ENCODE results near the gene TCAIM. TPM values are rescaled to one million over a fixed set of nuclear protein-coding genes. Genes with fewer than 3 reads are reported as not detected.
"Not testable (repeated sequence)": the region's sequence is repeated elsewhere in the genome, so short reads cannot be mapped to it uniquely, and the experiment has no call there.

Gene TCAIM
- total and polyA plus RNA-seq, 4 donors = 13.3 to 26.0 (median 23.0) TPM

- WGBS, 2 donors = 3 to 6% methylated on average over 5 of the region's 5 CpGs
- intact Hi-C loops (cut with DNase I) = loop anchor here (1.0 to 10.0 kb wide), 5 partner anchors 12 to 640 kb away; partner anchors contain the start of genes EXOSC7 (in 1 of the 2), ZDHHC3 (in 1 of the 2) and ZNF445 (in 1 of the 2)
Measured at GRCh38 chr3:44337248-44337785, 1.2 kb upstream of the TCAIM start.

GRCh38 chr3:44338828-44339127 is 212 bp downstream of the TCAIM start:
- peaks cover 0 to 4% of the 10 kb centered on the region in 2 donors for H3K4me1 ChIP-seq (ENCODE audit: control insufficient read depth in 1 of 2, insufficient read depth in 2 of 2, low read length in 2 of 2)

More at GRCh38 chr3:44337248-44337785, 1.2 kb upstream of the TCAIM start:
- Histone ChIP-seq H3K9me3 (ENCODE audit: control insufficient read depth, low read length) (no peaks in the 10 kb centered on the region), H3K4me1 (ENCODE audit: control insufficient read depth in 1 of 2, insufficient read depth in 2 of 2, low read length in 2 of 2) (peaks cover 0 to 4% of the 10 kb centered on the region in 2 donors), H3K4me3 (ENCODE audit: low read length in 2 of 2) (peak overlapping the region; percentile 28 to 63), H3K27ac (ENCODE audit: low read depth in 1 of 2, low read length in 2 of 2) (peak overlapping the region in 1 of 2 donors; percentile 11), H3K36me3 (ENCODE audit: control insufficient read depth in 1 of 2, insufficient read depth in 2 of 2, low read length in 1 of 2) (no peaks in the 10 kb centered on the region), H3K27me3 (ENCODE audit: control insufficient read depth in 1 of 2, insufficient read depth in 2 of 2, low read length in 1 of 2) (no peaks in the 10 kb centered on the region)
- ATAC-seq (ENCODE audit: low FRiP score) (no peak), DNase-seq (no peak)

GRCh38 chr3:44339181-44340057 is 853 bp downstream of the TCAIM start:
- WGBS, 2 donors = 4 to 9% methylated on average over 11 of the region's 11 CpGs
- H3K36me3 ChIP-seq (ENCODE audit: control insufficient read depth in 1 of 2, insufficient read depth in 2 of 2, low read length in 1 of 2) = no peaks in the 10 kb centered on the region
- H3K27ac ChIP-seq (ENCODE audit: low read depth in 1 of 2, low read length in 2 of 2) = peak overlapping the region; percentile 48 to 60
- ATAC-seq (ENCODE audit: low FRiP score) = no peak
- no peak for DNase-seq
- H3K4me1 ChIP-seq (ENCODE audit: control insufficient read depth in 1 of 2, insufficient read depth in 2 of 2, low read length in 2 of 2) = peaks cover 0 to 4% of the 10 kb centered on the region in 2 donors
- peak overlapping the region; percentile 63 to 83 for H3K4me3 ChIP-seq (ENCODE audit: low read length in 2 of 2)
- H3K9me3 ChIP-seq (ENCODE audit: control insufficient read depth, low read length) = no peaks in the 10 kb centered on the region
- intact Hi-C loops (cut with DNase I) = loop anchor here (5.0 to 10.0 kb wide), 4 partner anchors 103 to 638 kb away; partner anchors contain the start of genes EXOSC7 (in 1 of the 2), ZDHHC3 (in 1 of the 2) and ZNF445 (in 1 of the 2)
- H3K27me3 ChIP-seq (ENCODE audit: control insufficient read depth in 1 of 2, insufficient read depth in 2 of 2, low read length in 1 of 2) = no peaks in the 10 kb centered on the region

More at GRCh38 chr3:44338828-44339127, 212 bp downstream of the TCAIM start:
- H3K4me3 ChIP-seq (ENCODE audit: low read length in 2 of 2) = peak overlapping the region; percentile 32 to 63
- H3K27me3 ChIP-seq (ENCODE audit: control insufficient read depth in 1 of 2, insufficient read depth in 2 of 2, low read length in 1 of 2) = no peaks in the 10 kb centered on the region
- H3K36me3 ChIP-seq (ENCODE audit: control insufficient read depth in 1 of 2, insufficient read depth in 2 of 2, low read length in 1 of 2) = no peaks in the 10 kb centered on the region
- DNase-seq = no peak
- H3K27ac ChIP-seq (ENCODE audit: low read depth in 1 of 2, low read length in 2 of 2) = peak overlapping the region in 1 of 2 donors; percentile 93
- WGBS, 2 donors = 0 to 1% methylated on average over 15 of the region's 15 CpGs
- no peak for ATAC-seq (ENCODE audit: low FRiP score)
- intact Hi-C loops (cut with DNase I) = loop anchor here (5.0 to 10.0 kb wide), 4 partner anchors 104 to 639 kb away; partner anchors contain the start of genes EXOSC7 (in 1 of the 2), ZDHHC3 (in 1 of the 2) and ZNF445 (in 1 of the 2)
- no peaks in the 10 kb centered on the region for H3K9me3 ChIP-seq (ENCODE audit: control insufficient read depth, low read length)

GRCh38 chr3:44340058-44340395 is 1.5 kb downstream of the TCAIM start:
- ATAC-seq (ENCODE audit: low FRiP score) (no peak), DNase-seq (no peak)
- peak overlapping the region; percentile 56 to 60 for H3K27ac ChIP-seq (ENCODE audit: low read depth in 1 of 2, low read length in 2 of 2)
- H3K4me1 ChIP-seq (ENCODE audit: control insufficient read depth in 1 of 2, insufficient read depth in 2 of 2, low read length in 2 of 2) = peaks cover 0 to 4% of the 10 kb centered on the region in 2 donors
- peak overlapping the region; percentile 63 to 83 for H3K4me3 ChIP-seq (ENCODE audit: low read length in 2 of 2)
- H3K36me3 ChIP-seq (ENCODE audit: control insufficient read depth in 1 of 2, insufficient read depth in 2 of 2, low read length in 1 of 2) = no peaks in the 10 kb centered on the region
- intact Hi-C loops (cut with DNase I) = no loop called here
- H3K27me3 ChIP-seq (ENCODE audit: control insufficient read depth in 1 of 2, insufficient read depth in 2 of 2, low read length in 1 of 2) = no peaks in the 10 kb centered on the region
- no peaks in the 10 kb centered on the region for H3K9me3 ChIP-seq (ENCODE audit: control insufficient read depth, low read length)
- 51 to 58% methylated on average over 3 of the region's 3 CpGs for WGBS, 2 donors

GRCh38 chr3:44342176-44342790 is 3.7 kb downstream of the TCAIM start:
- intact Hi-C loops (cut with DNase I) = no loop called here
- WGBS, 2 donors = 6 to 7% methylated on average over 1 of the region's 1 CpG
- H3K27ac ChIP-seq (ENCODE audit: low read depth in 1 of 2, low read length in 2 of 2) = no peak overlapping the region
- no peaks in the 10 kb centered on the region for H3K36me3 ChIP-seq (ENCODE audit: control insufficient read depth in 1 of 2, insufficient read depth in 2 of 2, low read length in 1 of 2)
- no peak for ATAC-seq (ENCODE audit: low FRiP score)
- no peaks in the 10 kb centered on the region for H3K9me3 ChIP-seq (ENCODE audit: control insufficient read depth, low read length)
- peaks cover 0 to 4% of the 10 kb centered on the region in 2 donors for H3K4me1 ChIP-seq (ENCODE audit: control insufficient read depth in 1 of 2, insufficient read depth in 2 of 2, low read length in 2 of 2)
- DNase-seq = no peak
- no peak overlapping the region for H3K4me3 ChIP-seq (ENCODE audit: low read length in 2 of 2)
- H3K27me3 ChIP-seq (ENCODE audit: control insufficient read depth in 1 of 2, insufficient read depth in 2 of 2, low read length in 1 of 2) = no peaks in the 10 kb centered on the region

GRCh38 chr3:44343421-44343820 is 4.9 kb downstream of the TCAIM start:
- no peaks in the 10 kb centered on the region for H3K9me3 ChIP-seq (ENCODE audit: control insufficient read depth, low read length)

GRCh38 chr3:44346590-44346989 is 8.0 kb downstream of the TCAIM start:
- H3K27ac ChIP-seq (ENCODE audit: low read depth in 1 of 2, low read length in 2 of 2); H3K4me1 ChIP-seq (ENCODE audit: control insufficient read depth in 1 of 2, insufficient read depth in 2 of 2, low read length in 2 of 2); intact Hi-C loops (cut with DNase I); ATAC-seq (ENCODE audit: low FRiP score); H3K27me3 ChIP-seq (ENCODE audit: control insufficient read depth in 1 of 2, insufficient read depth in 2 of 2, low read length in 1 of 2); DNase-seq; H3K36me3 ChIP-seq (ENCODE audit: control insufficient read depth in 1 of 2, insufficient read depth in 2 of 2, low read length in 1 of 2); H3K9me3 ChIP-seq (ENCODE audit: control insufficient read depth, low read length); H3K4me3 ChIP-seq (ENCODE audit: low read length in 2 of 2): not testable (repeated sequence)
- WGBS, 2 donors = 93 to 94% methylated on average over 6 of the region's 6 CpGs

More at GRCh38 chr3:44343421-44343820, 4.9 kb downstream of the TCAIM start:
- intact Hi-C loops (cut with DNase I) = no loop called here
- H3K4me1 ChIP-seq (ENCODE audit: control insufficient read depth in 1 of 2, insufficient read depth in 2 of 2, low read length in 2 of 2) = peaks cover 0 to 4% of the 10 kb centered on the region in 2 donors
- no peak for ATAC-seq (ENCODE audit: low FRiP score)
- H3K27me3 ChIP-seq (ENCODE audit: control insufficient read depth in 1 of 2, insufficient read depth in 2 of 2, low read length in 1 of 2) = no peaks in the 10 kb centered on the region
- no peak overlapping the region for H3K4me3 ChIP-seq (ENCODE audit: low read length in 2 of 2)
- no peaks in the 10 kb centered on the region for H3K36me3 ChIP-seq (ENCODE audit: control insufficient read depth in 1 of 2, insufficient read depth in 2 of 2, low read length in 1 of 2)
- DNase-seq = no peak
- no peak overlapping the region for H3K27ac ChIP-seq (ENCODE audit: low read depth in 1 of 2, low read length in 2 of 2)

GRCh38 chr3:44348993-44349392 is 10.4 kb downstream of the TCAIM start:
- no peaks in the 10 kb centered on the region for H3K9me3 ChIP-seq (ENCODE audit: control insufficient read depth, low read length)
- no peaks in the 10 kb centered on the region for H3K27me3 ChIP-seq (ENCODE audit: control insufficient read depth in 1 of 2, insufficient read depth in 2 of 2, low read length in 1 of 2)
- DNase-seq (no peak), ATAC-seq (ENCODE audit: low FRiP score) (no peak)
- 83 to 88% methylated on average over 6 of the region's 6 CpGs for WGBS, 2 donors
- H3K36me3 ChIP-seq (ENCODE audit: control insufficient read depth in 1 of 2, insufficient read depth in 2 of 2, low read length in 1 of 2) = peaks cover 0 to 3% of the 10 kb centered on the region in 2 donors
- H3K4me1 ChIP-seq (ENCODE audit: control insufficient read depth in 1 of 2, insufficient read depth in 2 of 2, low read length in 2 of 2) = no peaks in the 10 kb centered on the region
- H3K4me3 ChIP-seq (ENCODE audit: low read length in 2 of 2) = no peak overlapping the region
- no peak overlapping the region for H3K27ac ChIP-seq (ENCODE audit: low read depth in 1 of 2, low read length in 2 of 2)
- intact Hi-C loops (cut with DNase I) = no loop called here
